CD4-positive, alpha-beta T cell treated with Interleukin-15 for 1 hour (primary cell): ENCODE measurements around the gene COL6A2.
"Not testable (repeated sequence)": the region's sequence is repeated elsewhere in the genome, so short reads cannot be mapped to it uniquely, and the experiment has no call there.

Experiments used
- DNase-seq: peaks from one replicate; pipeline ENCODE4 v3.0.0-alpha.2; 2020

COL6A2 gene

DNA sequence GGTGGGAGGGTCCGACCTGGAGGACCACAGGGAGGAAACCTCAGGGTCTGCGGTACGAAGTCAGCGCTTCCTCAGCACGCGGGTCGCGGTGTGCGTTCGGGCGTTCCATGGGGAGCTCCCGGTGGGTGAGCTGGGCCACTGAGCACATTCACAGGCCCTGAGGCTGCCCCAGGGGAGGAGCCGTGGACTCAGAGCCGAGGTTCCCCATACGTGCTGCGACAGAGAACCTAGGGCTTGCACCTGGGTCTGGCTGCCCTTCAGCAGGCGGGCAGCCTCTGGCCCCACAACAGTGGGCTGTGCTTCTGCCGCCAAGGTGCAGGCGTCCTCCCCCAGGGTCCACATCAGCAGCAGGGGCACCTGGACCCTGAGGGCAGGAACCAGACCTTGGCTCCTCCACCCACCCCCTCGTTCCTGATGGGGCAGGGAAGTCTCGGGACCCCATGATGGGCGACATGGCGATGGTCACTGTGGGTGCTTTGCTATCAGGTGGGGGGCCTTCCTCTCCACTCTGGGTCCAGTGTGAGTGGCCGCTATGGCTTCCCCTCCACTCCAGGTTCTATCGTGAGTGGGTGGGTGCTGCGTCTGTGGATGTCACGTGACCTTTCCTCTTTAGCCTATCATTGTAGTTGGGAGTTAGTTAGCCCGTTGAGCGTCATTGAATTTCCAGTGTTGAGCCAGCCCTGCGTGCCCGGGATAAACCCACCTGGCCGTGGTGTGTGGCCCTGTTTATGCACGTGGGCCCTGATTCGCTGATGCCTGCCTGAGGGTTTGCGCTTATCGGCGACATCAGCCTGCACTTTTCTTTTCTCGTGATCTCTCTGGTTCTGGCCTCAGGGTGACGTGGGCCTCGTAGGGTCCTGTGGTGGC is 29.6 kb downstream of the COL6A2 start:
- DNase-seq, result peak; percentile 14

DNA sequence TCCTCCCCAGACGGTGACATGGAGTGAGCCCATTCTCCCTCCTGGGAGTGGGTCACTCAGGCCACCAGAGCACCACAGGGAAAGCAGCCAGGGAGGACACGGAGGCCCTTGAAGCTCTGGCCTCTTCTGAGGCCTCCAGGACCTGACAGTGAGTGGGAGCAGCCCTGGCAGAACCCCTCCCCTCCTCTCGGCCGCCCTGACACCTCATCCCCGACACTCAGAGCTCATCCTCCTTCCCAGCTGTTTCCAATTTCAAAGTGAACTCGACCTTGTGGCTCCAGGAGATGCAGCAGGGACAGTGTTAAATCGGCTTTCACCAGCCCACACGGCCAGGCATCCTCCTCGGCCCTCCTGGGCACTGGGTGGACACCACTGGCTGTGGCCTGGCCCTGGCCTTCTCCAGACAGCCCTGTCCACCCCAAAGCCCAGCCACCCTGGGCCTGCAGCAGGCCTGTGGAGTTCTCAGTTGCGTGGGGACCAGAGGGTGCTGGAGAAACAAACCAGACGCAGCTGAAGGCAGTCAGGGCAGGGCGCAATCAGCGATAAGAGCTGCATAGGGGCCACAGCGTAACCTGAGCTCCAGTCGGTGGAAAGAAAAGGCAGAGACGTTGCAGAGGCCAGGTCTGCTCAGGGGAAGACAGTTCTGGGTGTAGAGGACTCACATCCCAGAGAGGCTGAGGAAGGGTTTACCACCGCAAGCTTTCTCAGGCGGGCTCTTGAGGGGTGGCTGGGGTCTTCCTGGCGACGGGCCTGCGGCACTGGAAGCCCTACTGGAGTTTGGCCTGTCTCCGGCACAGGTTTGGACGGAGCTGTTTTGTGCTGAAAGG is 30.4 kb downstream of the COL6A2 start:
- no peak for DNase-seq

DNA sequence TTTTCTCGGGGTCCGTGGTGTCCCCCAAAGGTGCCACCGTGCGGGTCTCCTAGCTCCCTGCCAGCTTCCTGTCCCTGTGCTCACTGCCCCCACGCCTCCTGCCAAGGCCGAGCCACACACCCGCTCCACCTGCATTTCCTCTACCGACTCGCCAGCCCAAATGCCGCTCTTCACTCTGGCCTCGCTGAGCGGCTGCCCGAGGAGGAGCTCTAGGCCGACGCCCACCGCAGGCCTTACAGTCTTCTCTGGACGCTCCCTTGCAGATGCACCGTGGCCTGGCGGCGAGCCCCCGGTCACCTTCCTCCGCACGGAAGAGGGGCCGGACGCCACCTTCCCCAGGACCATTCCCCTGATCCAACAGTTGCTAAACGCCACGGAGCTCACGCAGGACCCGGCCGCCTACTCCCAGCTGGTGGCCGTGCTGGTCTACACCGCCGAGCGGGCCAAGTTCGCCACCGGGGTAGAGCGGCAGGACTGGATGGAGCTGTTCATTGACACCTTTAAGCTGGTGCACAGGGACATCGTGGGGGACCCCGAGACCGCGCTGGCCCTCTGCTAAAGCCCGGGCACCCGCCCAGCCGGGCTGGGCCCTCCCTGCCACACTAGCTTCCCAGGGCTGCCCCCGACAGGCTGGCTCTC is 31.1 kb downstream of the COL6A2 start:
- DNase-seq, result no peak

DNA sequence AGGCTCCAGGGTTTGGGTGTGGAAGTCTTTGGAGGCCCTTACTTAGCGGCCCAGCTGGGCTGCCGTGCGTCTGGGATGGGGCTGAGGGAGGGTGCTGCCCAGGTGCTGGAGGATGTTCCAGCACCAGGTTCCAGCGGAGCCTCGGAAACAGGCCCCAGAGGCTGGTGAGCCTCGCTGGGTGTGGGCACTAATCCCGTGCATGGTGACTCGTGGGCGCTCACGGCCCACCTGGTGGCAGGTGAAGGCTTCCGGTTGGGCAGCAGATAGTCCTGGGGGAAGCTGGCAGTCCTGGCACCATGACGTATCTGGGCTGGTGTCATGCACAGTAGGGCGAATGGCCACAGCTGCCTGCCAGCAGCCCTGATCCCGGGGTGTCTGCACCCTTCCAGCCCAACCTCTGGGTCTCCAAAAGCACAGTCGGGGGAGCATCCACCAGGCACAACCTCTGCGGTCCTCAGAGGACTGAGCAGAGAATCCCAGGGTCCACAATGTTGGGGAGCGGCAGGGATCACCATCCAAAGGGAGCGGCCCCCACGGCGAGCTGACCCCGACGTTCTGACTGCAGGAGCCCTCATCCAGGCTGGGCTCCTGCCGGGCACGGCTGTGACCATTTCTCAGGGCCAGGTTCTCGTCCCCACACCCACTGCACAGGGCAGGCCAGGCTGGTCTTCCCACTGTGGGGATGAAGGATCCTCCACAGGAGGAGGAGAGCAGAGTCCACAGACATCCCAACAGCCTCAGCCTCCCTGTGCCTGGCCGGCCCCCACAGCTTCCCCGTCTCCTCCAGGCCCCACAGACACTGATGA is 32.1 kb downstream of the COL6A2 start:
- DNase-seq, result no peak

GRCh38 chr21:46130831-46131587 is 33.1 kb downstream of the COL6A2 start:
- no peak for DNase-seq

DNA sequence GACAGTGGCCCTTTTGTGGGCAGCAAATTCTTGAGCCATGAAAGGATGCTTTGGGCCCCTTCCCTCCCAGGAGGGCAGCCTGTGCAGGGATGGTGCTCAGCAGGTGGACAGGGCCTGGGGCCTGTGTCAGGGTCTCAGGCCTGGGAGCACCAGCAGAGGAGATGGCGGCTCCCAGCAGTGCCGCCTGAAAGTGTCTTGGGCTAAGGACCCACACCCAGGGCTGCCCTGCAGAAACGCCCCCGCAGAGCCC is 33.6 kb downstream of the COL6A2 start:
- no peak for DNase-seq

DNA sequence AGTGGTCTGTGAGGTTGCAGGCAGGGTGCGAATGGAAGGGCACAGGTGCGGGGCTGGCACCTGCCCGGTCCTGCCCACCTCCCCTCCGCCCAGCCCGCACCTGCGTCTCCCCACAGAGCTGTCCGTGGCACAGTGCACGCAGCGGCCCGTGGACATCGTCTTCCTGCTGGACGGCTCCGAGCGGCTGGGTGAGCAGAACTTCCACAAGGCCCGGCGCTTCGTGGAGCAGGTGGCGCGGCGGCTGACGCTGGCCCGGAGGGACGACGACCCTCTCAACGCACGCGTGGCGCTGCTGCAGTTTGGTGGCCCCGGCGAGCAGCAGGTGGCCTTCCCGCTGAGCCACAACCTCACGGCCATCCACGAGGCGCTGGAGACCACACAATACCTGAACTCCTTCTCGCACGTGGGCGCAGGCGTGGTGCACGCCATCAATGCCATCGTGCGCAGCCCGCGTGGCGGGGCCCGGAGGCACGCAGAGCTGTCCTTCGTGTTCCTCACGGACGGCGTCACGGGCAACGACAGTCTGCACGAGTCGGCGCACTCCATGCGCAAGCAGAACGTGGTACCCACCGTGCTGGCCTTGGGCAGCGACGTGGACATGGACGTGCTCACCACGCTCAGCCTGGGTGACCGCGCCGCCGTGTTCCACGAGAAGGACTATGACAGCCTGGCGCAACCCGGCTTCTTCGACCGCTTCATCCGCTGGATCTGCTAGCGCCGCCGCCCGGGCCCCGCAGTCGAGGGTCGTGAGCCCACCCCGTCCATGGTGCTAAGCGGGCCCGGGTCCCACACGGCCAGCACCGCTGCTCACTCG is 34.1 kb downstream of the COL6A2 start:
- DNase-seq, result no peak

- DNase-seq, result no peak
Measured at GRCh38 chr21:46135782-46136395, 38.0 kb downstream of the COL6A2 start.

GRCh38 chr21:46136739-46137349 is 38.9 kb downstream of the COL6A2 start:
- DNase-seq, result no peak

DNA sequence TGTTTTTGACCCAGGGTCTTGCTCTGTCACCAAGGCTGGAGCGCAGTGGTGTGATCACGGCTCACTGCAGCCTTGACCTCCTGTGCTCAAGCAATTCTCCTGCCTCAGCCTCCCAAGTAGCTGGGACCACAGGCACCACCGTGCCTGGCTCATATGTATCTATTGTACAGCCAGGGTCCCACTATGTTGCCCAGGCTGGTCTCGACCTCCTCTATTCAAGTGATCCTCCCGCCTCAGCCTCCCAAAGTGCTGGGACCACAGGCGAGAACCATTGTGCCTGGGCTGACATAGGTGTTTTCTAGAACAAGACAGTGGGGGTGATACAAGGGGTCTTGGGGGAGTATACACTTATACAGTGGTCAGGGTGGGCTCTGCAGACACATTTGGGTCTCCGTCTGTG is 40.0 kb downstream of the COL6A2 start:
- DNase-seq, result no peak

DNA sequence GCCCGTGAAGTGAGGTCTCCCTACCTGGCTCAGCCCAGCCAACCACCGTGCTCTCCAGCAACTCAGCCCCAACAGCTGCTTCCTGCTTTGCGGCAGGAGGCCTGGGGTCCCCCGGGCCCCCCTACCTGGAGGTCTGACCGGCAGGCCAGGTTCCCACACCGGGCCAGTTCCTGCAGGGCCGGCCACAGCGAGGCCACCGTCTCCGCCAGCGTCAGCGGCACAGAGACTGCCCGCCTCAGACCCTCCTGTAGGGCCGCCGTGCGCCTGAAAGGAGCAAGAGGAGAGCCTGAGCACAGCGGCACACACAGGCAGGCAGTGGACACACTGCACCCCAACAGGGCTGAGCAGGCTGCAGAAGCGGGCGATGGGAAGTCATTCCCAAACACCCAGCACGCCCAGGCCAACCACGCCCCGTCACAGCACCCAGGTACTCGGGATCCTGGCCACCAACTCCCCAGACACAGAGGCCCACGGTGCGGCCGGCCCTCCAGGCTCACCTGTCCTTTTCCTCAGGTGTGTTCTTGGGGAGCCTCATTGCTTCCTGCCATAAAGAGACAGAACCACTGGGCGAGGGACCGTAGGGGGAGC is 40.6 kb downstream of the COL6A2 start:
- DNase-seq, result no peak

DNA sequence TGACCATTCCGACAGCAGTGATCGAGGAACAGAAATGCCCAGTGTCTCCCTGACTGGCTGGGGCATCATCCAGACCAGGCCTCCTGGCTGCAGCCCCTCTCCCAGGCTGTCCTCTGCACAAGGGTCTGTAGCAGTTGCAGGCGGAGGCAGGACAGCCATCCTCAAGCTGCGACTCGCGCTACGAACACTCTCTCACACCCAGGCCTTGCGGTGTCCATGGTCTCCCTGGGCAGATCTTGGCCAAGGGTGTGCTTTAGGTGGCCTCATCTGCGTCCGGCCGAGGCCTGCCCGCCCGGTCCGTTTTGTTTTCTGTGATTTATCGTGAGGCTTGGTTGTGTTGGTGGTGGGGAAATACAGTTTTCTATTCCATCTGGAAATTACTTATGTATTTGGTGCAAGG is 41.8 kb downstream of the COL6A2 start:
- DNase-seq, result no peak

- DNase-seq, result not testable (repeated sequence)
Measured at GRCh38 chr21:46140352-46141003, 42.6 kb downstream of the COL6A2 start.

- no peak for DNase-seq
Measured at GRCh38 chr21:46141767-46142581, 44.1 kb downstream of the COL6A2 start.

DNA sequence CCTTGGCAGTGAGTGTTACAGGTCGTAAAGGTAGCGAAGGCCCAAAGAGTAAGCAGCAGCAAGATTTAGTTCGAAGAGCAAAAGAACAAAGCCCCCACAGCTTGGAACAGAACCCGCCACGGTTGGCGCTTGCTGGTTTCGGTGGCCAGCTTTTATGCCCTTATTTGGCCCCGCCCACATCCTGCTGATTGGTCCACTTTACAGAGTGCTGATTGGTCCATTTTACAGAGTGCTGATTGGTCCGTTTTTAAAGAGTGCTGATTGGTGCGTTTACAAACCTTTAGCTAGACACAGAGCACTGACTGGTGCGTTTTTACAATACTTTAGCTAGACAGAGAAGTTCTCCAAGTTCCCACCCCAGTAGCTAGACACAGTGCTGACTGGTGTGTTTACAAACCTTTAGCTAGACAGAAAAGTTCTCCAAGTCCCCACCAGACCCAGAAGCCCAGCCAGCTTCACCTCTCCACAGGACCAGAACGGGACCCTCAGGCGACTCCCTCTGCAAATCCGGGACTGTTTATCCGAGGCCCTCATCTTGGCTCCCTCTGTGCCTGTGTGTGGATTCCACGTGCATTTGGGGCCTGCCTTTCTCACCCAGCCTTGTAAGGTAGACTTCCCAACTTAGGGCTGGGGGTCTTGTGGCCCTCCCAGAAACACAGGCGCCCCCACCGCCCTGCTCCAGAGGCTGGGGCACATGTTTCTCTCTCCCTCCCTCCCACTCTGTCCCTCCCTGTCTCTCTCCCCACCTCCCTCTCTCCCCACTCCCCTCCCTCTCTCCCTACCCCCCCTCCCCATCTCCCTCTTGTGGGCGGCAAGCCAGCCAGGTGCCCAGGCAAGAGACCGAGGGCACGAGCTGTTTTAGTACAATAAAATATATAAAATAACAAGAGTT is 44.9 kb downstream of the COL6A2 start:
- no peak for DNase-seq

- DNase-seq, result no peak
Measured at GRCh38 chr21:46144464-46145070, 46.7 kb downstream of the COL6A2 start.
